PC-9 (cell line): ENCODE measurements around the gene SLC27A1. TPM values are rescaled to one million over a fixed set of nuclear protein-coding genes. Genes with fewer than 3 reads are reported as not detected.

Experiments
- BruUV-seq: library from RNA; stranded (reverse); fragments of 400-500 nt; replicated peaks from 2 replicates; lab custom pipeline; 2021; lab: Mats Ljungman, UMichigan
- CTCF ChIA-PET: fragments of 300-600 bp; sonication (Branson Sonifier 250); formaldehyde crosslinking; loops from one replicate; lab custom pipeline; 2022; ENCODE audit warnings: antibody characterized with exemption; lab: Charles Lee
- POLR2A ChIA-PET: fragments of 300-600 bp; sonication (Branson Sonifier 250); formaldehyde crosslinking; loops from one replicate; lab custom pipeline; 2022; ENCODE audit warnings: antibody characterized with exemption; ENCODE audit not compliant: unreplicated experiment; lab: Charles Lee
- DNase-seq, 2 experiments: peaks; one replicate each; pipeline versions ENCODE4 v3.0.0 to v3.0.0-alpha.2; 2015 to 2022; ENCODE audit warnings: mixed read lengths in 1 of 2
- H2AFZ ChIP-seq: fragments of 200-600 bp; sonication (generic); 2 replicates; pipeline ENCODE4 v1.8.1; 2017; ENCODE audit warnings: antibody characterized with exemption
- H3F3A ChIP-seq: fragments of 200-600 bp; sonication (generic); 2 replicates; pipeline ENCODE4 v1.8.1; 2017; ENCODE audit warnings: antibody characterized with exemption, mild to moderate bottlenecking, low read depth; ENCODE audit not compliant: insufficient read depth
- H3K27ac ChIP-seq: fragments of 200-600 bp; sonication (generic); 2 replicates; pipeline ENCODE4 v1.6.1; 2016; ENCODE audit warnings: mixed run types
- H3K27me3 ChIP-seq: fragments of 200-600 bp; sonication (generic); 2 replicates; pipeline ENCODE4 v1.6.1; 2016; ENCODE audit warnings: low read depth, mixed run types; ENCODE audit not compliant: insufficient read depth
- H3K36me3 ChIP-seq: fragments of 200-600 bp; sonication (generic); 2 replicates; pipeline ENCODE4 v1.6.1; 2016; ENCODE audit warnings: low read depth, mixed run types
- H3K4me1 ChIP-seq: fragments of 200-600 bp; sonication (generic); replicated peaks from 2 replicates; pipeline ENCODE4 v1.6.1; 2016; ENCODE audit warnings: mixed run types; ENCODE audit not compliant: insufficient read depth
- H3K4me2 ChIP-seq: fragments of 200-600 bp; sonication (generic); 2 replicates; pipeline ENCODE4 v1.6.1; 2017; ENCODE audit warnings: mixed run types
- H3K4me3 ChIP-seq: fragments of 200-600 bp; sonication (generic); 2 replicates; pipeline ENCODE4 v1.6.1; 2016; ENCODE audit warnings: mixed run types
- H3K79me2 ChIP-seq: fragments of 200-600 bp; sonication (generic); 2 replicates; pipeline ENCODE4 v1.6.1; 2017; ENCODE audit warnings: low read depth, mixed run types
- H3K9me2 ChIP-seq: fragments of 200-600 bp; sonication (generic); 2 replicates; pipeline ENCODE4 v1.8.1; 2017; ENCODE audit warnings: mild to moderate bottlenecking; ENCODE audit not compliant: insufficient read depth
- H3K9me3 ChIP-seq: fragments of 200-600 bp; sonication (generic); 2 replicates; pipeline ENCODE4 v1.8.1; 2016; ENCODE audit warnings: low read depth; ENCODE audit not compliant: insufficient read depth
- H4K20me1 ChIP-seq: fragments of 200-600 bp; sonication (generic); 2 replicates; pipeline ENCODE4 v1.8.1; 2017; ENCODE audit not compliant: insufficient read depth
- EZH2 ChIP-seq: fragments of 200-600 bp; sonication (generic); IDR thresholded peaks from 2 replicates; pipeline ENCODE4 v1.8.0; 2017; ENCODE audit warnings: antibody characterized with exemption, low read depth
- intact Hi-C: fragments of 100-400 bp; cut with micrococcal nuclease; formaldehyde crosslinking; loops from one replicate; pipeline ENCODE4 v1.10.0; 2022; ENCODE audit not compliant: unreplicated experiment
- total RNA-seq: library from RNA; stranded (reverse); gene quantifications from 2 replicates; pipeline ENCODE4 v1.2.3, GENCODE V29; 2021
- TF ChIP-seq, protein P1 (sequence below): fragments of 200-600 bp; sonication (generic); conservative IDR thresholded peaks from 2 replicates; pipeline ENCODE4 v1.6.1; 2017; ENCODE audit warnings: mixed run types, antibody characterized with exemption, mild to moderate bottlenecking, moderate library complexity

Gene SLC27A1
- total RNA-seq, 1 experiment from 2014 or later: 30.8 TPM

DNA sequence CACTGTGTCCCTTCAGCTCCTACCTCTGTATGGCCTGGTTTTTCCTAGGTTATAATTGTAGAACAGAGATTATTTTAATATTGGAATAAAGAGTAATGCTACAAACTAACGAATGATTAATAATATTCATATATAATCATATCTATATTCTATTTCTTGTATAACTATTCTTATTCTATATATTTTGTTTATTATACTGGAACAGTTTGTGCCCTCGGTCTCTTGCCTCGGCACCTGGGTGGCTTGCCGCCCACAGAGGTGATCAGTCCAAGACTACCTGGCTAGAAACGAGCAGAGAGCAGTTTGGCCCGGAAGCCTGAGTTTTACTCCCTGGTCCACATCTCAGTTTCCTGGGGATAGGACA is 3.9 kb upstream of the SLC27A1 start:
- Histone ChIP-seq H3K4me3 (no peak overlapping the region), H3K27ac (no peak overlapping the region), H3F3A (peaks cover 18% of the 10 kb centered on the region; the same call in 1 of the 2 replicates), H3K79me2 (peaks cover 7% of the 10 kb centered on the region; the same call in 1 of the 2 replicates), H4K20me1 (no peaks in the 10 kb centered on the region), H3K9me2 (no peaks in the 10 kb centered on the region), H3K27me3 (no peaks in the 10 kb centered on the region), H3K36me3 (no peaks in the 10 kb centered on the region), H3K4me2 (no peak overlapping the region), H3K9me3 (no peaks in the 10 kb centered on the region), H2AFZ (no peak overlapping the region), H3K4me1 (peaks cover 14% of the 10 kb centered on the region)
- CTCF ChIA-PET: interaction anchor here (0.7 to 0.9 kb wide), 2 partner anchors 300 to 390 kb away, joined by 3 to 6 read pairs; no protein-coding TSS in a partner anchor
- intact Hi-C loops: loop anchor here (1.0 to 5.0 kb wide), 4 partner anchors 13 to 389 kb away; partner anchors contain the start of genes HAUS8 and MYO9B
- no TSS peak for BruUV-seq
- TF ChIP-seq, protein P1, sequence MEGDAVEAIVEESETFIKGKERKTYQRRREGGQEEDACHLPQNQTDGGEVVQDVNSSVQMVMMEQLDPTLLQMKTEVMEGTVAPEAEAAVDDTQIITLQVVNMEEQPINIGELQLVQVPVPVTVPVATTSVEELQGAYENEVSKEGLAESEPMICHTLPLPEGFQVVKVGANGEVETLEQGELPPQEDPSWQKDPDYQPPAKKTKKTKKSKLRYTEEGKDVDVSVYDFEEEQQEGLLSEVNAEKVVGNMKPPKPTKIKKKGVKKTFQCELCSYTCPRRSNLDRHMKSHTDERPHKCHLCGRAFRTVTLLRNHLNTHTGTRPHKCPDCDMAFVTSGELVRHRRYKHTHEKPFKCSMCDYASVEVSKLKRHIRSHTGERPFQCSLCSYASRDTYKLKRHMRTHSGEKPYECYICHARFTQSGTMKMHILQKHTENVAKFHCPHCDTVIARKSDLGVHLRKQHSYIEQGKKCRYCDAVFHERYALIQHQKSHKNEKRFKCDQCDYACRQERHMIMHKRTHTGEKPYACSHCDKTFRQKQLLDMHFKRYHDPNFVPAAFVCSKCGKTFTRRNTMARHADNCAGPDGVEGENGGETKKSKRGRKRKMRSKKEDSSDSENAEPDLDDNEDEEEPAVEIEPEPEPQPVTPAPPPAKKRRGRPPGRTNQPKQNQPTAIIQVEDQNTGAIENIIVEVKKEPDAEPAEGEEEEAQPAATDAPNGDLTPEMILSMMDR: no peak; the same call in 1 of the 2 replicates
- no peak for TF ChIP-seq EZH2
- DNase-seq: no peak
- POLR2A ChIA-PET: no interaction called here

DNA sequence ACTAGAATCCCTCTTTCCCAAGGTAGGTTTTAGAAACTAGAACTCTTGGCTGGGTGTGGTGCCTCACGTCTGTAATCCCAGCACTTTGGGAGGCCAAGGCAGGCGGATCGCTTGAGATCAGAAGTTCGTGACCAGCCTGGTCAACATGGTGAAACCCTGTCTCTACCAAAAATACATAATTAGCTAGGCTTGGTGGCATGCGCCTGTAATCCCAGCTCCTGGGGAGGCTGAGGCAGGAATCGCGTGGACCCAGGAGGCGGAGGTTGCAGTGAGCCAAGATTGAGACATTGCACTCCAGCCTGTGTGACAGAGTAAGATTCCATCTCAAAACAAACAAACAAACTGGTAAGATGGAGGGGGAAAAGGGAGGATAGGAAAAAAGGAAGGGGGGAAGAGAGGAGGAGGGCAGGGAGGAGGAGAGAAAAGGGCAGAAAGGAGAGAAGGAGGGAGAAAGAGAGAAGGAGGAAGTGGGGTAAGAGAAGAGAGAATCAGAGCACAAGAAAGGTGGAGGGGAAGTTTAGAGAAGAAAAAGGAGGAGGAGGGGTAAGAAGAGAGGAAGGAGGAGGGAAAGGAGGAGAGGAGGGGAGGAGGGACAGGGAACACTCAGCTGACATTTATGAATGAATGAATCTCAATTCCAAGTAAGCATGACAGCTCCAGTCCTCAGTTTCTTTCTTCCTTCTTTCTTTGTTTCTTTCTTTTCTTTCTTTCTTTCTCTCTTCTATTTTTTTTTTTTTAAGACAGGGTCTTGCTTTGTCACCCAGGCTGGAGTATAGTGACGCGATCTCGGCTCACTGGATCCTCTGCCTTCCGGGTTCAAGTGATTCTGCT is 2.6 kb upstream of the SLC27A1 start:
- H3K79me2 ChIP-seq: peaks cover 15% of the 10 kb centered on the region
- intact Hi-C loops: loop anchor here (5.0 kb wide), 2 partner anchors 310 to 390 kb away; partner anchors contain the start of genes HAUS8 and MYO9B
- no peak overlapping the region for H3K27ac ChIP-seq
- peaks cover 19% of the 10 kb centered on the region for H3K4me1 ChIP-seq
- BruUV-seq: no TSS peak
- POLR2A ChIA-PET: no interaction called here
- H3K36me3 ChIP-seq: no peaks in the 10 kb centered on the region
- no peak overlapping the region for H3K4me3 ChIP-seq
- TF ChIP-seq EZH2: no peak
- TF ChIP-seq, protein P1: no peak
- no peaks in the 10 kb centered on the region for H3K27me3 ChIP-seq
- peaks cover 22% of the 10 kb centered on the region for H3F3A ChIP-seq
- DNase-seq: no peak
- H4K20me1 ChIP-seq: no peaks in the 10 kb centered on the region
- no peak overlapping the region for H3K4me2 ChIP-seq
- no peak overlapping the region for H2AFZ ChIP-seq
- no peaks in the 10 kb centered on the region for H3K9me2 ChIP-seq
- CTCF ChIA-PET: interaction anchor here (0.7 kb wide), 1 partner anchor 22 kb away, joined by 3 read pairs; no protein-coding TSS in a partner anchor
- no peaks in the 10 kb centered on the region for H3K9me3 ChIP-seq

DNA sequence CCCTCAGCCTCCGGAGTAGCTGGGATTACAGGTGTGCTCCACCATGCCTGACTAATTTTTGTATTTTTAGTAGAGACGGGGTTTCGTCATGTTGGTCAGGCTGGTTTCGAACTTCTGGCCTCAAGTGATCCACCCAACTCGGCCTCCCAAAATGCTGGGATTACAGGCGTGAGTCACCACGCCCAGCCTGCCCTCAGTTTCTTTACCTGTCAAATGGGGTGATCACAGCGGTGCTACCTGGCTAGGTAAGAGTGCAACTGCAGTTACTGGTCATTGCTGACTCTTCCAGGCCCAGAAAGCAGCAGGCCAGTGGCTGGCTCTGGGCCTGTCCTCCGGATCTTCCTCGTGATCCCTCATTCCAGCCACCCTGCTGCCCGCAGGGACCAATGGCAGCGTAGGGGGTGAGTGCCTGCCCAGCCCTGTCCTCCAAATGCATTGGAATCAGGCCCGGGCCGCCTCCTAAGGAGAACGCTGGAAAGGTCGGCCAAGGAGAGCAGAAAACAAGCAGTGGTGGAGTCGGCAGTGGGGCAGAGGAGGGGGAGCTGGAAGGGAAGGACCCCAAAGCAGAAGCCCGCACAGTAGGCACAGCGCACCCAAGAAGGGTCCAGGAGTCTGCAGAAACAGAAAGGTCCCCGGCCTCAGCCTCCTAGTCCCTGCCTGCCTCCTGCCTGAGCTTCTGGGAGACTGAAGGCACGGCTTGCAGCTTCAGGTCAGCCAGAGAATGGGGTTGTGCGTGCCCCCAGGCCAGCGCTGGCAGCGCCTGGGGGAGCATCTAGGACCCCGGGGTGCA is 1.8 kb upstream of the SLC27A1 start:
- ChIA-PET POLR2A (no interaction called here), CTCF (interaction anchor here (0.7 kb wide), 2 partner anchors 23 to 49 kb away, joined by 3 read pairs; no protein-coding TSS in a partner anchor)
- peak overlapping the region; percentile 88; the same call in 1 of the 2 replicates for H3K4me3 ChIP-seq
- no peaks in the 10 kb centered on the region for H3K9me2 ChIP-seq
- intact Hi-C loops: loop anchor here (1.0 to 5.0 kb wide), 3 partner anchors 172 to 391 kb away; partner anchors contain the start of genes HAUS8 and MYO9B
- peak overlapping the region; percentile 94 for H3K4me2 ChIP-seq
- no peaks in the 10 kb centered on the region for H4K20me1 ChIP-seq
- no peaks in the 10 kb centered on the region for H3K27me3 ChIP-seq
- H2AFZ ChIP-seq: peak overlapping the region; percentile 86
- H3F3A ChIP-seq: peaks cover 30% of the 10 kb centered on the region
- peaks cover 27% of the 10 kb centered on the region for H3K4me1 ChIP-seq
- H3K9me3 ChIP-seq: no peaks in the 10 kb centered on the region
- no peak for DNase-seq
- BruUV-seq: no TSS peak
- peaks cover 15% of the 10 kb centered on the region for H3K79me2 ChIP-seq
- H3K36me3 ChIP-seq: no peaks in the 10 kb centered on the region
- H3K27ac ChIP-seq: peak overlapping the region; percentile 71
- TF ChIP-seq, protein P1: no peak
- TF ChIP-seq EZH2: no peak
